ENCODE data around the gene NAIP. TPM values are rescaled to one million over a fixed set of nuclear protein-coding genes. Genes with fewer than 3 reads are reported as not detected.
"Not testable (repeated sequence)": the region's sequence is repeated elsewhere in the genome, so short reads cannot be mapped to it uniquely, and the experiment has no call there.

NAIP gene, protein sequence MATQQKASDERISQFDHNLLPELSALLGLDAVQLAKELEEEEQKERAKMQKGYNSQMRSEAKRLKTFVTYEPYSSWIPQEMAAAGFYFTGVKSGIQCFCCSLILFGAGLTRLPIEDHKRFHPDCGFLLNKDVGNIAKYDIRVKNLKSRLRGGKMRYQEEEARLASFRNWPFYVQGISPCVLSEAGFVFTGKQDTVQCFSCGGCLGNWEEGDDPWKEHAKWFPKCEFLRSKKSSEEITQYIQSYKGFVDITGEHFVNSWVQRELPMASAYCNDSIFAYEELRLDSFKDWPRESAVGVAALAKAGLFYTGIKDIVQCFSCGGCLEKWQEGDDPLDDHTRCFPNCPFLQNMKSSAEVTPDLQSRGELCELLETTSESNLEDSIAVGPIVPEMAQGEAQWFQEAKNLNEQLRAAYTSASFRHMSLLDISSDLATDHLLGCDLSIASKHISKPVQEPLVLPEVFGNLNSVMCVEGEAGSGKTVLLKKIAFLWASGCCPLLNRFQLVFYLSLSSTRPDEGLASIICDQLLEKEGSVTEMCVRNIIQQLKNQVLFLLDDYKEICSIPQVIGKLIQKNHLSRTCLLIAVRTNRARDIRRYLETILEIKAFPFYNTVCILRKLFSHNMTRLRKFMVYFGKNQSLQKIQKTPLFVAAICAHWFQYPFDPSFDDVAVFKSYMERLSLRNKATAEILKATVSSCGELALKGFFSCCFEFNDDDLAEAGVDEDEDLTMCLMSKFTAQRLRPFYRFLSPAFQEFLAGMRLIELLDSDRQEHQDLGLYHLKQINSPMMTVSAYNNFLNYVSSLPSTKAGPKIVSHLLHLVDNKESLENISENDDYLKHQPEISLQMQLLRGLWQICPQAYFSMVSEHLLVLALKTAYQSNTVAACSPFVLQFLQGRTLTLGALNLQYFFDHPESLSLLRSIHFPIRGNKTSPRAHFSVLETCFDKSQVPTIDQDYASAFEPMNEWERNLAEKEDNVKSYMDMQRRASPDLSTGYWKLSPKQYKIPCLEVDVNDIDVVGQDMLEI (N-terminal part only)
- total RNA-seq, result 43.9 TPM
- long read RNA-seq, full-length matches to known transcripts, result 1 of 17 reads
- long read RNA-seq, partial matches to known transcripts, result 2 of 17 reads
- long read RNA-seq, other reads (novel, unspliced or antisense), result 14 of 17 reads

DNA sequence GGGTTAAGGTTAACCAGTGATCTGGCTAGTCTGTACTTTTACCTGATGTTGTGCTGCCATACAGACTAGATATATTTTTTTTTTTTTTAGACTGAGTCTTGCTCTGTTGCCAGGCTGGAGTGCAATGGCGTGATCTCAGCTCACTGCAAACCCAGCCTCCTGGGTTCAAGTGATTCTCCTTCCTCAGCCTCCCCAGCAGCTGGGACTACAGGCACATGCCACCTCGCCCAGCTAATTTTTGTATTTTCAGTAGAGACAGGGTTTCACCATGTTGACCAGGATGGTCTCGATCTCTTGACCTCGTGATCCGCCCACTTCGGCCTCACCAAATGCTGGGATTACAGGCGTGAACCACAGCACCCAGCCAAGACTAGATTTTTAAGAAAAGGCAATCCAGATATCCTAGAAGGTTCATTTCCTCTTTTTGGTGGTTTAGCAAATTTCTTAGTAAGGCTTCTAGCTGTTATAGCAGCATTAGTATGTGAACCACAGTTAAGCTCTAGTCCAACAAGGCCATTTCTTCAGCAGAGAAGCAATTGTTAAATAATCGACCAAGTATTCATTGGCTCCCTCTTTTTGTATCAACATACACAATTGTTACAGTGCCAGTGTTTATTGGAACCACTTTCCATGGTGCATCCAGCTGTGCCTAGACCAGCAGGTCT, at the start of gene NAIP:
Gene NAIP, minus strand, starts transcription at position 51 of the 665 bp plus-strand sequence. CDS start 12,424 bp downstream, outside the sequence.
- intact Hi-C loops (cut with DNase I); H3K36me3 ChIP-seq; H3K27me3 ChIP-seq (ENCODE audit: low read depth); H3K4me3 ChIP-seq; ATAC-seq; H3K27ac ChIP-seq; H3K4me1 ChIP-seq; DNase-seq; H3K9me3 ChIP-seq: not testable (repeated sequence)

DNA sequence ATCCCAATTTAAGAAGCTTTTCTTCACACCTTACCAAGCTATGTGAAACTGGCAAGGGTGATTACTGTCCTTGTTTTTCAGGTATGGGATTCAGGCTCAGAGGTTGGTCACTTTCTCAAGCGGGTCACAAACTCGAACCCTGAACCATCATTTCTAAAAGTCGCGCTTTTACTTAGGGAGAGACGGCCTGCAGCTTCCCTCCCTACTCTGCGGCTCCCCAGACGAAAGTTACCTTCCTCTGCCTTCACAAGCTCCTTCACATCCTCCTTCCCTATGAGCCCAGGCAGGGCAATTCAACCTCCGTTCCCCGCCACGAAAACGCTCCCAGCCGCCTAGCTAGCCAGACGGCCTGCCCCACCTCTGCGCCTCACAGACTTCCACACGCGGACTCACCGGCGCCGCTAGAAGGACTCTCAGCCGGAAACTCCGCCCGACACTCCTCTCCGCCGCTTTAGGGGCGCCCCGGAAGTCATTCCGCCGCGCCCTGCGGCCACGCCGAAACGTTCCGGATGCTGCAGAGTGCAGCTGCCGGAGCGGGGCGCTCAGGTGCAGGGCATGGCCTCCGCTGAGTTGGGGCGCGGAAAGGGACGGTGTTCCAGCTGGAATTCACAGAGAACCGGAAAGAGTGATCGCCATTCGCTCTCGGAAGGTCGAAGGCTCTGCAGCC, 42.3 kb upstream of the NAIP start, which contains the start of gene GTF2H2:
Gene GTF2H2, minus strand, starts transcription at position 415 of the 667 bp plus-strand sequence. CDS start 4,913 bp downstream, outside the sequence.
- intact Hi-C loops (cut with DNase I); H3K9me3 ChIP-seq; H3K4me1 ChIP-seq; H3K4me3 ChIP-seq; DNase-seq; H3K36me3 ChIP-seq; H3K27ac ChIP-seq; H3K27me3 ChIP-seq (ENCODE audit: low read depth): not testable (repeated sequence)
- peak; percentile 99 for ATAC-seq

DNA sequence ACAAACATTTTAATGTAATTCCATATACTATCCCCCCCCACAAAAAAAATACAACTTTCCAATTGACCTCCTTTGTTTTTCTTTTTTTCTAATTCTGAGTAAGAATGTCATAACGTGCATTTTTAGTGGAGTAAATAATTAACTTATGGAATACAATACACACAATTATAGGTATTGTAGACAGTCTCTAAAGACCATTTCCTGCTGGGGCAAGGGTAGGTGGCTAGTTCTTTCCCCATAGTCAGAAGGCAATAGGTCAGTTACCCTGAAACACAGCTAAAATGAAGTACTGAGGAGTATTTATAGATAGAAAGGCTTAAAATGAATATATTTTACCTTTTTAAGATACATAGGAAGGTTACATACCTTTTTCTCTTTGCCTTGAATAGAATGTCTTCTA, 36.2 kb upstream of the NAIP start:
- DNase-seq; H3K9me3 ChIP-seq; H3K36me3 ChIP-seq; intact Hi-C loops (cut with DNase I); H3K27me3 ChIP-seq (ENCODE audit: low read depth); H3K4me3 ChIP-seq; H3K27ac ChIP-seq; ATAC-seq; H3K4me1 ChIP-seq: not testable (repeated sequence)

DNA sequence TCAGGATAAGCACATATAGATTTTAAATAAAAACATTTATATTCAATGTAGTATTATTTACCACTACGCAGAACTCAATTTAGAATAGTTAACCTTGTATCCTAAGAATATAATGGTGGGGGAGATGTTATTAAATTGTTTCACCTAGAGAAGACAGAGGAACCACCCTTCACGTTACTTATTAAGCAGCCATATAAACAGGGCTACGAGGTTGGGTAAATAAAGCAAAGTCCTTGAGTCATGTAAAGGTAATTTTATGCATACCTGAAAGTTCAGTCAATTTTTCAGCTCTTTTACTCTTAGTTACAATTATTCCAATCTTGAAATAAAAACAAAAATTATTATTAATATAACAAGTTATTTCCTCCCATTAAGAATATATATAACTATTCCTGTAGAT, 34.3 kb upstream of the NAIP start:
- intact Hi-C loops (cut with DNase I); H3K4me3 ChIP-seq; H3K4me1 ChIP-seq; ATAC-seq; DNase-seq; H3K36me3 ChIP-seq; H3K27me3 ChIP-seq (ENCODE audit: low read depth); H3K9me3 ChIP-seq; H3K27ac ChIP-seq: not testable (repeated sequence)

DNA sequence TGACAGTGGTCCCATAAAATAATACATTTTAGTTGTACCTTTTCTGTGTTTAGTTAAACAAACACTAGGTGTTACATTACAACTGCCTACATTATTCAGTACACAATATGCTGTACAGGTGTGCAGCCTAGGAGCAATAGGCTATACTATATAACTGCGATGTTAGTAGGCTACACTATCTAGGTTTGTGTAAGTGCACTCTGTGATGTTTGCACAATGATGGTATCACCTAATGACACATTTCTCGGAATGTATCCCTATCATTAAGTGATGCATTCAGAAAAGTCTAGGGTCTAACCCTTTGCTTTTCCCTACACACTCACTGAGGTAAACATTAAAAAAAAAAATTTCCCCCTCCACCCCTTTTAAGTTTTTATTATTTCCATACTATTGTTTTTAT, 19.7 kb upstream of the NAIP start:
- H3K9me3 ChIP-seq; H3K27ac ChIP-seq; DNase-seq; ATAC-seq; H3K4me1 ChIP-seq; H3K36me3 ChIP-seq; intact Hi-C loops (cut with DNase I); H3K27me3 ChIP-seq (ENCODE audit: low read depth); H3K4me3 ChIP-seq: not testable (repeated sequence)

DNA sequence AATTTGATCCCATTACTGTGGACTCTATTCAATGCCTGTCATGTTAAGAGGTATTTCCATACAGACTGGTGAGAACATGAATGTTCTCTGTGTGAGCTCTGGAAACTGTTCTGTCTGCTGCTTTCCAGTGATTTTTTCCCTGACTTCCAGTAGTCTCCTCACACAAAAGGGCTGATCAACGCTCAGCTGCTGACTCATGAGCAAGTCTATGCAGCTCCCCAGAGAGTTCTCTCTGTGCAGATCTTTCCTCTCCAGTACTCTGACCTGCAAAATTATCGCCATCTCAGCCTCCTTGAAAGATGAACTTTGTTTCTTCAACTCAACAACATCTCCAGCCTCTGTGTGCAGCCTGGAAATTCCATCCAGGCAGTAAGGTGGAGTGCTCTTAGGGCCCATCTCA, 19.0 kb upstream of the NAIP start:
- DNase-seq; ATAC-seq; H3K9me3 ChIP-seq; H3K4me1 ChIP-seq; H3K27ac ChIP-seq; H3K27me3 ChIP-seq (ENCODE audit: low read depth); H3K4me3 ChIP-seq; intact Hi-C loops (cut with DNase I); H3K36me3 ChIP-seq: not testable (repeated sequence)

DNA sequence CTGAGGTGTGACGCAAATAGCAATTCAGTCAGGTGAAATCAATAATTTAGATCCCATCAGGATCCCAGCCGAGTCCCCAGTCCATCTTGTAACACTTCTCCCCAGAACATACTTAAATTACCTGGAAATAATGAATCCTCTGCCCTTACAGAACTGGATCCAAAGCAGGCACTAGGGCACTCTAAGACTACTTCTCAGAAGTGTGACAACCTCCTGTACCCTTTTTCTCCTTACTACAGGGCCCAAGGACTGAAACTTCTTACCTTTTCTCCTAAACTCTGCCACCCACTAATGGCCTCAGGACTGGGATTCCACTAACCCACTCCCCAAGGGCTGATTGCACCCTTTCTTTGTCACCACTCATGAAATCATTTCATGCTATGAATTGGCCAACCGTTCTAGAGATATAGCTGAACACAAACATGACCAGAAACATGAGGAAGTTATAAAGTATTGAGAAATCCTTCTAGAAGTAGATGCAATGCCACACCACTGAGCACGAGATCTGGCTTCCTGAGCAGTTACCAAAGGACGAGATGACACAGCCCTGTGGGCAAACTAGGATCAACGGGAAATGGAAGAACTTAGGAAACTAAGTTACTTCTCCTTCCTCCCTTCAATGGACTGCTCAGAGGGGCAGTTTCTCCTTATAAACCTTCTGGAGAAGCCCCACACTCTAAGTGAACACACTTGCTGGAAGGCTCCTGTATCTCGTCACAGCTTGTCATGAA, 6.1 kb upstream of the NAIP start:
- H3K4me1 ChIP-seq; intact Hi-C loops (cut with DNase I); H3K27me3 ChIP-seq (ENCODE audit: low read depth); DNase-seq; H3K36me3 ChIP-seq; H3K4me3 ChIP-seq; H3K9me3 ChIP-seq: not testable (repeated sequence)
- peak overlapping the region; percentile 60 for H3K27ac ChIP-seq
- peak; percentile 86 to 87 for ATAC-seq

DNA sequence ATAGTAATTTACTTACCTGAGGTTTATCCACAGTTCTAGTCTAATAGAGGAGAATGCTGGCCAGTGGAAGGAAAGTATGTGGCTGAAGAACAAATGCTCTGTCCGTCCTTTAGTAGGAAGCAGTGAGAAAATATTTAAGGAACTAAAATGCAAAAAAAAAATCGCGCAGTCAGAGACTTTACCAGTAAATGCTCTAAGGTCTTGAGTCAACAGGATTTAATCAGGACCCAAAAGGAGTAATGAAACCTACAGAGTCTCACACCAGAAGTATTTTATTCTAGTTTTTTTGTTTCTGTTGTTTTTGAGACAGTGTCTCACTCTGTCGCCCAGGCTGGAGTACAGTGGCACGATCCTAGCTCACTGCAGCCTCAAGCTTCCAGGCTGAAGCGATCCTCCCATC, 4.5 kb downstream of the NAIP start:
- peak in 1 of 2 donors; percentile 32 for ATAC-seq
- intact Hi-C loops (cut with DNase I); H3K4me1 ChIP-seq; H3K4me3 ChIP-seq; H3K9me3 ChIP-seq; DNase-seq; H3K27me3 ChIP-seq (ENCODE audit: low read depth); H3K27ac ChIP-seq; H3K36me3 ChIP-seq: not testable (repeated sequence)

DNA sequence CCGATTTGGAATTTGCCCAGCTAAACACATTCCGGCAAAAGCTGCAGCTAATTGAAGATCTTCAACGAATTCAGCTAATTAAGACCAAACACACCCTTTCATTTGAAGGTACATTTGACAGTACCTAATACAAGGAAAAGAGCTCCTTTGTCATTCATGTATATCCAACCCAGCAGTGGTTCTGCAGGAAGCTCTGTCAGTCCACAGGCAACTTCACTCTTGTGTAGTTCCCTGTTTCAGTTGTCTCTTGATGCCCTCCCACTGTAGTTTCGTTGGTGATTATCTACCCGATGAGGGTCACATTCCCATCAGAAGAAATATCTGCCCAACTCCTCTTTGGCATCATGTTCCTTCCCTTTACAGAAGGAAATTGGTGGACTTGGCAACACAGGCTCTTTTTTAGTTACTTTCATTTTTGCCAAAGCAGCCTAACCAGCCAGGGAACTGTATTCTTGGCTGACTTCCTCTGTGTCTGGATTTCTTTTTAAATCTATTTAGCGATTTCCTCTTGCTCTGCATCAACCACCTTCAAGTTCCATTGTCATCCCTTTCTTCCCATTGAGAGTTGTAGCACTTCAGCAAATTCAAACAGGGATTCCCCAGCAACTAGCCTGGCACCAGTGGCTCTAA, 6.6 kb downstream of the NAIP start:
- H3K4me3 ChIP-seq; H3K27ac ChIP-seq; ATAC-seq; H3K36me3 ChIP-seq; H3K4me1 ChIP-seq; DNase-seq; intact Hi-C loops (cut with DNase I); H3K9me3 ChIP-seq; H3K27me3 ChIP-seq (ENCODE audit: low read depth): not testable (repeated sequence)
